Mucosa of stomach (tissue), 1 donor: ENCODE data around the gene IL19.

Experiments used
- H3K27me3 ChIP-seq: one replicate; pipeline ENCODE4 v1.7.0; 2013; ENCODE audit warnings: mild to moderate bottlenecking, low read length; ENCODE audit not compliant: control insufficient read depth, insufficient read depth
- H3K36me3 ChIP-seq: one replicate; pipeline ENCODE4 v1.7.0; 2013; ENCODE audit warnings: low read length; ENCODE audit not compliant: control insufficient read depth, insufficient read depth
- H3K4me1 ChIP-seq: one replicate; pipeline ENCODE4 v1.7.0; 2013; ENCODE audit warnings: mild to moderate bottlenecking, low read length; ENCODE audit not compliant: control insufficient read depth, insufficient read depth
- H3K4me3 ChIP-seq: one replicate; pipeline ENCODE4 v1.7.0; 2013; ENCODE audit warnings: low read length
- H3K9ac ChIP-seq: one replicate; pipeline ENCODE4 v1.7.0; 2013; ENCODE audit warnings: mild to moderate bottlenecking, low read length, moderate library complexity
- H3K9me3 ChIP-seq: one replicate; pipeline ENCODE4 v1.7.0; 2013; ENCODE audit warnings: mild to moderate bottlenecking, low read length, moderate library complexity; ENCODE audit not compliant: control insufficient read depth
- donor health status: Pancreatic carcinoma.

Gene IL19

GRCh38 chr1:206770531-206771337, at the start of gene IL19:
IL19 (plus strand) TSS chr1:206770773; CDS start chr1:206836663, 65,890 bp downstream.
- H3K4me3 ChIP-seq: no peak within 1 kb of the TSS
- no peak within 1 kb of the TSS for H3K9ac ChIP-seq
- H3K9me3 ChIP-seq: no peaks in the 10 kb centered on the region

GRCh38 chr1:206721454-206721853, 49.1 kb upstream of the IL19 start:
- no peak overlapping the region for H3K4me3 ChIP-seq
- H3K9ac ChIP-seq: no peak overlapping the region
- H3K9me3 ChIP-seq: no peaks in the 10 kb centered on the region
- peaks cover 33% of the 10 kb centered on the region for H3K4me1 ChIP-seq
- no peaks in the 10 kb centered on the region for H3K27me3 ChIP-seq
- no peaks in the 10 kb centered on the region for H3K36me3 ChIP-seq

More at GRCh38 chr1:206770531-206771337, at the start of gene IL19:
- Histone ChIP-seq H3K27me3 (peaks cover 20% of the 10 kb centered on the region), H3K36me3 (no peaks in the 10 kb centered on the region), H3K4me1 (peaks cover 3% of the 10 kb centered on the region)

GRCh38 chr1:206722751-206723461, 47.7 kb upstream of the IL19 start:
- Histone ChIP-seq H3K36me3 (no peaks in the 10 kb centered on the region), H3K4me1 (peaks cover 31% of the 10 kb centered on the region), H3K4me3 (no peak overlapping the region), H3K9me3 (no peaks in the 10 kb centered on the region), H3K9ac (no peak overlapping the region), H3K27me3 (no peaks in the 10 kb centered on the region)

- H3K9ac ChIP-seq: no peak overlapping the region
- H3K9me3 ChIP-seq: no peaks in the 10 kb centered on the region
- H3K27me3 ChIP-seq: no peaks in the 10 kb centered on the region
- H3K36me3 ChIP-seq: no peaks in the 10 kb centered on the region
- H3K4me1 ChIP-seq: peaks cover 31% of the 10 kb centered on the region
- H3K4me3 ChIP-seq: no peak overlapping the region
These were observed 47.1 kb upstream of the IL19 start for GRCh38 chr1:206723462-206723804.

- H3K4me3 ChIP-seq: no peak overlapping the region
- H3K9me3 ChIP-seq: no peaks in the 10 kb centered on the region
- peaks cover 31% of the 10 kb centered on the region for H3K4me1 ChIP-seq
- no peaks in the 10 kb centered on the region for H3K27me3 ChIP-seq
- H3K9ac ChIP-seq: no peak overlapping the region
- H3K36me3 ChIP-seq: no peaks in the 10 kb centered on the region
These were observed 46.6 kb upstream of the IL19 start for GRCh38 chr1:206723805-206724472.

GRCh38 chr1:206725109-206725963, 45.2 kb upstream of the IL19 start:
- Histone ChIP-seq H3K36me3 (peaks cover 9% of the 10 kb centered on the region), H3K27me3 (no peaks in the 10 kb centered on the region), H3K4me1 (peaks cover 31% of the 10 kb centered on the region), H3K9ac (no peak overlapping the region), H3K4me3 (no peak overlapping the region), H3K9me3 (no peaks in the 10 kb centered on the region)

- H3K4me1 ChIP-seq: peaks cover 27% of the 10 kb centered on the region
These were observed 42.4 kb upstream of the IL19 start for GRCh38 chr1:206727981-206728696.

GRCh38 chr1:206728697-206728987, 41.9 kb upstream of the IL19 start:
- no peak overlapping the region for H3K4me3 ChIP-seq
- H3K9ac ChIP-seq: no peak overlapping the region
- no peaks in the 10 kb centered on the region for H3K9me3 ChIP-seq
- no peaks in the 10 kb centered on the region for H3K27me3 ChIP-seq
- H3K4me1 ChIP-seq: peaks cover 22% of the 10 kb centered on the region
- H3K36me3 ChIP-seq: peaks cover 15% of the 10 kb centered on the region

More at GRCh38 chr1:206727981-206728696, 42.4 kb upstream of the IL19 start:
- no peaks in the 10 kb centered on the region for H3K27me3 ChIP-seq
- no peak overlapping the region for H3K4me3 ChIP-seq
- H3K36me3 ChIP-seq: peaks cover 15% of the 10 kb centered on the region
- no peaks in the 10 kb centered on the region for H3K9me3 ChIP-seq
- no peak overlapping the region for H3K9ac ChIP-seq

GRCh38 chr1:206729050-206729449, 41.5 kb upstream of the IL19 start:
- Histone ChIP-seq H3K4me3 (no peak overlapping the region), H3K9me3 (no peaks in the 10 kb centered on the region), H3K9ac (no peak overlapping the region), H3K36me3 (peaks cover 15% of the 10 kb centered on the region), H3K27me3 (no peaks in the 10 kb centered on the region), H3K4me1 (peaks cover 18% of the 10 kb centered on the region)

- H3K36me3 ChIP-seq: peaks cover 15% of the 10 kb centered on the region
These were observed 41.1 kb upstream of the IL19 start for GRCh38 chr1:206729507-206729906.

GRCh38 chr1:206732508-206732907, 38.1 kb upstream of the IL19 start:
- H3K9ac ChIP-seq: no peak overlapping the region
- H3K4me1 ChIP-seq: peaks cover 2% of the 10 kb centered on the region
- no peak overlapping the region for H3K4me3 ChIP-seq
- H3K36me3 ChIP-seq: peaks cover 24% of the 10 kb centered on the region
- H3K9me3 ChIP-seq: no peaks in the 10 kb centered on the region
- no peaks in the 10 kb centered on the region for H3K27me3 ChIP-seq

More at GRCh38 chr1:206729507-206729906, 41.1 kb upstream of the IL19 start:
- H3K4me3 ChIP-seq: no peak overlapping the region
- no peaks in the 10 kb centered on the region for H3K9me3 ChIP-seq
- peaks cover 16% of the 10 kb centered on the region for H3K4me1 ChIP-seq
- no peak overlapping the region for H3K9ac ChIP-seq
- no peaks in the 10 kb centered on the region for H3K27me3 ChIP-seq
